OCI-LY7 (cell line): ENCODE measurements around the gene MLPH. TPM values are rescaled to one million over a fixed set of nuclear protein-coding genes. Genes with fewer than 3 reads are reported as not detected.

ENCODE experiments used
- BruUV-seq: library from RNA; stranded (reverse); fragments of 400-500 nt; replicated peaks from 2 replicates; lab custom pipeline; 2021; lab: Mats Ljungman, UMichigan
- CTCF ChIA-PET: fragments of 300-600 bp; sonication (Branson Sonifier 250); formaldehyde crosslinking; loops from one replicate; lab custom pipeline; 2022; ENCODE audit warnings: antibody characterized with exemption; ENCODE audit not compliant: unreplicated experiment; lab: Charles Lee
- POLR2A ChIA-PET: fragments of 300-600 bp; sonication (Branson Sonifier 250); formaldehyde crosslinking; loops from one replicate; lab custom pipeline; 2022; ENCODE audit warnings: antibody characterized with exemption; lab: Charles Lee
- DNase-seq: peaks from one replicate; pipeline ENCODE4 v3.0.0-alpha.2; 2015; ENCODE audit warnings: low spot score
- H2AFZ ChIP-seq: fragments of 200-600 bp; sonication (generic), shearing (Covaris generic); 2 replicates; pipeline ENCODE4 v1.6.1; 2014; ENCODE audit warnings: mild to moderate bottlenecking, antibody characterized with exemption, low read length, moderate library complexity
- H3K27ac ChIP-seq: fragments of 200-600 bp; sonication (generic); 2 replicates; pipeline ENCODE4 v1.5.1; 2014; ENCODE audit warnings: mixed run types, low read depth, mild to moderate bottlenecking, moderate library complexity, low read length, inconsistent platforms; ENCODE audit not compliant: poor library complexity, severe bottlenecking
- H3K36me3 ChIP-seq: fragments of 200-600 bp; sonication (generic); 2 replicates; pipeline ENCODE4 v1.6.1; 2014; ENCODE audit warnings: mild to moderate bottlenecking, antibody characterized with exemption, low read length, moderate library complexity, mixed read lengths; ENCODE audit not compliant: insufficient read depth
- H3K4me1 ChIP-seq: fragments of 200-600 bp; sonication (generic); 2 replicates; pipeline ENCODE4 v1.5.1; 2014; ENCODE audit warnings: mild to moderate bottlenecking, low read length; ENCODE audit not compliant: insufficient read depth, poor library complexity, severe bottlenecking
- H3K4me2 ChIP-seq: fragments of 200-600 bp; sonication (generic); 2 replicates; pipeline ENCODE4 v1.6.1; 2014; ENCODE audit warnings: mild to moderate bottlenecking, low read length
- H3K4me3 ChIP-seq: fragments of 200-600 bp; sonication (generic); 2 replicates; pipeline ENCODE4 v1.5.1; 2014; ENCODE audit warnings: mild to moderate bottlenecking, low read depth, low read length; ENCODE audit not compliant: poor library complexity, severe bottlenecking
- H3K79me2 ChIP-seq: fragments of 200-600 bp; sonication (generic); 2 replicates; pipeline ENCODE4 v1.6.1; 2016; ENCODE audit warnings: low read depth, mild to moderate bottlenecking, low read length, moderate library complexity, mixed read lengths; ENCODE audit not compliant: insufficient read depth
- H3K9me2 ChIP-seq: fragments of 200-600 bp; sonication (generic); 2 replicates; pipeline ENCODE4 v1.6.1; 2016; ENCODE audit warnings: mild to moderate bottlenecking, low read length, mixed read lengths; ENCODE audit not compliant: insufficient read depth
- H3K9me3 ChIP-seq: fragments of 200-600 bp; sonication (generic); 2 replicates; pipeline ENCODE4 v1.6.1; 2014; ENCODE audit warnings: mild to moderate bottlenecking, mixed run types, low read length, mixed read lengths
- H4K20me1 ChIP-seq: fragments of 200-600 bp; sonication (generic); 2 replicates; pipeline ENCODE4 v1.6.1; 2014; ENCODE audit warnings: mild to moderate bottlenecking, antibody characterized with exemption, low read length, moderate library complexity, mixed read lengths; ENCODE audit not compliant: insufficient read depth
- CTCF ChIP-seq: fragments of 200-600 bp; sonication (generic); conservative IDR thresholded peaks from 2 replicates; pipeline ENCODE4 v1.5.1; 2014; ENCODE audit warnings: mild to moderate bottlenecking, antibody characterized with exemption, low read length, moderate library complexity, mixed read lengths
- EZH2phosphoT487 ChIP-seq: fragments of 200-600 bp; sonication (generic); IDR thresholded peaks from 2 replicates; pipeline ENCODE4 v1.6.1; 2018; ENCODE audit warnings: low read depth, borderline replicate concordance, mild to moderate bottlenecking, mixed run types, antibody characterized with exemption, low read length, moderate library complexity, mixed read lengths
- intact Hi-C: fragments of 100-400 bp; cut with micrococcal nuclease; formaldehyde crosslinking; loops from one replicate; pipeline ENCODE4 v1.10.0; 2022; ENCODE audit not compliant: unreplicated experiment
- total RNA-seq, 2 experiments: library from RNA; depleted of rRNA in 1 of 2; stranded (reverse); fragments of >200 nt in 1 of 2; shearing (Covaris generic) in 1 of 2; gene quantifications; 2 replicates each; pipeline ENCODE4 v1.2.3, GENCODE V29; 2014 to 2022

Gene MLPH
- total RNA-seq, 2 experiments from 2014 or later, result not detected

GRCh38 chr2:237515621-237516275, 28.7 kb downstream of the MLPH start:
- Histone ChIP-seq H3K36me3 (no peaks in the 10 kb centered on the region), H3K9me3 (no peaks in the 10 kb centered on the region), H3K4me1 (peaks cover 33% of the 10 kb centered on the region), H3K4me3 (no peak overlapping the region), H3K79me2 (no peaks in the 10 kb centered on the region), H3K27ac (no peak overlapping the region), H3K4me2 (peak overlapping the region; percentile 20; the same call in 1 of the 2 replicates), H4K20me1 (no peaks in the 10 kb centered on the region), H2AFZ (no peak overlapping the region), H3K9me2 (no peaks in the 10 kb centered on the region)
- intact Hi-C loops, result no loop called here
- BruUV-seq, result no TSS peak
- TF ChIP-seq CTCF, result no peak
- TF ChIP-seq EZH2phosphoT487, result no peak
- peak; percentile 20 for DNase-seq
- ChIA-PET CTCF (interaction anchor here (0.5 to 0.7 kb wide), 2 partner anchors 30 to 56 kb away, joined by 3 read pairs; no protein-coding TSS in a partner anchor), POLR2A (interaction anchor here (1.2 kb wide), 1 partner anchor 17 kb away, joined by 5 read pairs; no protein-coding TSS in a partner anchor)

GRCh38 chr2:237517163-237517562, 30.1 kb downstream of the MLPH start:
- Histone ChIP-seq H3K36me3 (no peaks in the 10 kb centered on the region), H3K4me1 (peaks cover 33% of the 10 kb centered on the region), H3K27ac (no peak overlapping the region), H3K4me3 (no peak overlapping the region), H3K9me3 (no peaks in the 10 kb centered on the region), H4K20me1 (no peaks in the 10 kb centered on the region), H3K9me2 (no peaks in the 10 kb centered on the region), H3K79me2 (no peaks in the 10 kb centered on the region), H3K4me2 (no peak overlapping the region), H2AFZ (no peak overlapping the region)
- DNase-seq, result no peak
- ChIA-PET POLR2A (no interaction called here), CTCF (no interaction called here)
- TF ChIP-seq EZH2phosphoT487, result no peak
- no peak for TF ChIP-seq CTCF
- no TSS peak for BruUV-seq
- intact Hi-C loops, result no loop called here

GRCh38 chr2:237517990-237518389, 30.9 kb downstream of the MLPH start:
- ChIA-PET CTCF (no interaction called here), POLR2A (no interaction called here)
- H4K20me1 ChIP-seq, result no peaks in the 10 kb centered on the region
- no peak overlapping the region for H3K27ac ChIP-seq
- intact Hi-C loops, result no loop called here
- no peak overlapping the region for H2AFZ ChIP-seq
- H3K4me2 ChIP-seq, result no peak overlapping the region
- peaks cover 32% of the 10 kb centered on the region for H3K4me1 ChIP-seq
- DNase-seq, result no peak
- no TSS peak for BruUV-seq
- H3K36me3 ChIP-seq, result no peaks in the 10 kb centered on the region
- H3K4me3 ChIP-seq, result no peak overlapping the region
- no peaks in the 10 kb centered on the region for H3K9me2 ChIP-seq
- no peaks in the 10 kb centered on the region for H3K9me3 ChIP-seq
- no peak for TF ChIP-seq EZH2phosphoT487
- no peak for TF ChIP-seq CTCF
- H3K79me2 ChIP-seq, result no peaks in the 10 kb centered on the region
